ENCODE data around the gene URB2.
"Not testable (repeated sequence)": the region's sequence is repeated elsewhere in the genome, so short reads cannot be mapped to it uniquely, and the experiment has no call there.

Gene URB2

GRCh38 chr1:229696385-229696784 lies 70.3 kb downstream of the URB2 start:
- DNase-seq = no peak

GRCh38 chr1:229699613-229700267 lies 73.7 kb downstream of the URB2 start:
- DNase-seq = no peak

- DNase-seq = no peak
Measured at GRCh38 chr1:229704157-229704556, 78.1 kb downstream of the URB2 start.

GRCh38 chr1:229705152-229705551 lies 79.1 kb downstream of the URB2 start:
- DNase-seq = not testable (repeated sequence)

- DNase-seq = not testable (repeated sequence)
Measured at GRCh38 chr1:229707127-229707526, 81.1 kb downstream of the URB2 start.

- DNase-seq = no peak
Measured at GRCh38 chr1:229709500-229710013, 83.5 kb downstream of the URB2 start.
